HG03060 (cell line): ENCODE measurements around the gene DNAAF8.

Experiments
- ATAC-seq: cut with Tn5 transposase; IDR thresholded peaks from one replicate; pipeline ENCODE4 v1.9.1; 2021; ENCODE audit warnings: low read depth, moderate number of reproducible peaks; ENCODE audit not compliant: unreplicated experiment

DNAAF8 gene

DNA sequence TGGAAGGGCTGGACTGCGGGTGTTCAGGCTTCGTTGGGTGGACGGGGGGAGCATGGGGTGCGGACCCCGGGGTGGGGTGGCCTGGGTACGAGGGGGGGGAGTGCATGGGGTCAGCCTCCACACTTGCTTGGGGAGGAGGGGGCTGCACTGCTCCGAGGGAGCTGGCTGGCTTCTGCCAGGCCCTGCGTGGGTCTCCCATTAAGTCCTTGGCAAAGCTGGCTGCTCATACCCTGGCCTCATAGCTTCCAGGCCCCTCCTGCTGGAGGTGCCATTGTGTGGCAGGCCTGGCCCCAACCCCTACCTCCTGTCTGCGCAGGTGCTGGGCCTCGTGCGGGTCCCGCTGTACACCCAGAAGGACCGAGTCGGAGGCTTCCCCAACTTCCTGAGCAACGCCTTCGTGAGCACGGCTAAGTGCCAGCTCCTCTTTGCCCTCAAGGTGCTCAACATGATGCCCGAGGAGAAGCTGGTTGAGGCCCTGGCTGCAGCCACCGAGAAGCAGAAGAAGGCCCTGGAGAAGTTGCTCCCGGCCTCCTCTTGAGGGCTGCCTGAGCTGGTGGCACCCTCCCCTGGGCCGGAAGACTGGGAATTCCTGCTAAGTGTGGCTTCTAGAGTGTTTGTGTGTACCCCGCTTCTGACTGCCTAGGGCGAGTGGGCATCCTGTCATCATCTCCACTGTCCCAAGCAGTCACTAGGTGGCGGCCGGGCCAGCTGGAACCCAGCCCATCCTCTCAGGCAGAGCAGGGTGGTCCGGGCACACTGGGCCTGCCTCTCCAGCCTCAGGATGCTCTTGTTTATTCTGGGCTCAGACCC is 39.5 kb upstream of the DNAAF8 start:
- ATAC-seq = no peak

- no peak for ATAC-seq
Observed at GRCh38 chr16:4695473-4696171, 38.7 kb upstream of the DNAAF8 start.

GRCh38 chr16:4696172-4696904 is 38.0 kb upstream of the DNAAF8 start:
- ATAC-seq = no peak

GRCh38 chr16:4696905-4697847 is 37.2 kb upstream of the DNAAF8 start:
- no peak for ATAC-seq

GRCh38 chr16:4697848-4698291 is 36.5 kb upstream of the DNAAF8 start:
- ATAC-seq = no peak

DNA sequence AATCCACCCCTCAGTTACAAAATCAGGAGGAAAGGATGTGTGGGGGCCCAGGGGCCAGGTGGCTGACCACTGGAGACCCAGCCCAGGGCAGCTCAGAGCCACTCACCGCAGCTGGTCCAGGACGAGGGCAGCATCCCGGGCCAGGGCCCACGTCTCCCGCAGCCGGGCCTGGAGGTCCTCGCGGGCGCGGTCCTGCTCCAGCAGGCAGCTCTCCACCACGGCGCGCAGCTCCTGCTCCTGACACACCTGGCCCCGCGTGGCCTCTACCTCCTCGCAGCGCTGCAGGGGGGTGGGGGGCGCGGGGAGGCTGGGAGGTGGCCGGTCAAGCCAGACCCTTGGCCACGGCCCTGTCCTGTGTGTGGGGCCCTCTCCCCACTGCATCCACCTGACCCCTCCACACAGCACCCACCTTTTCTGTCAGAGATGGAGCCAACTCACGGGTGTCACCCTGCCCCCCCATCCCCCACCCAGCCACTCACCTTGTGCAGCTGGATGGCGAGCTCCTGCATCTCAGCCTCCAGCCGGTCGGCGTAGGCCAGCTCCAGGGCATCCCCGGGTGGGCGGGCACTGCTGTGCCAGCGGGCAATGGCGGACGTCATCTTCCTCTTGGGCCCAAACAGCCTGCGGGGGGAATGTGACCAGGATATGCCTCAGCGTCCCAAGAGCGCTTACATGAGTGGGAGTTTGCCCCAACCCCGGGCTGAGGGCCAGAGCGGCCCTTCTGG is 35.9 kb upstream of the DNAAF8 start:
- ATAC-seq = no peak

- no peak for ATAC-seq
Observed at GRCh38 chr16:4699046-4699556, 35.2 kb upstream of the DNAAF8 start.

DNA sequence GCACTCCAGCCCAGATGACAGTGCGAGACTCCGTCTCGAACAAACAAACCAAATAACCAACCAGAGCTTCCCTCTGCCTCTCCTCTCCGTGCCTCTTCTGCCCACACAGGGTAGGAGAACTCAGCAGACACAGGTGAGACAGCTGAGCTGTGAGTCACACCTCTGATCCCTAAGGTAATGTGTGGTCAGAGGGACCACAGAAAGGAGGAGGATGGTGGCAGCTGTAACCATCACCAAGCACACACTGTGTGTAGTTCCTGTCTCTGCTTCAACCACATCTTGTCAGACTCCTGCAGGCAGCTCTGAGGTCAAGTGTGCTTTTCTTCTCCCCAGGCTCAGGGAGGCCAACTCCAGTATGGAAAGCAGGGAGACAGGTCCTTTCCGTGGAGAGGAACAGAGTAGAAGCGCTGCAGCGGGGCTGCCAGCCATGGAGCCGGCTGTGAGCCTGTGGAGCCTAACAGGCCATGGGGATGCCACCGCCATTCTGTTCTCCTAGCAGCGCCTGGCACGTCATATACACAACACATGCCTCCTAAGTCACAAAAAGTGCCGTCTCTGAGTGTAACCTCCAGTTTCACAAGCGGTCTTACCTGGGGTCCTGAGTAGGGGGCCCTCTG is 33.8 kb upstream of the DNAAF8 start:
- no peak for ATAC-seq

DNA sequence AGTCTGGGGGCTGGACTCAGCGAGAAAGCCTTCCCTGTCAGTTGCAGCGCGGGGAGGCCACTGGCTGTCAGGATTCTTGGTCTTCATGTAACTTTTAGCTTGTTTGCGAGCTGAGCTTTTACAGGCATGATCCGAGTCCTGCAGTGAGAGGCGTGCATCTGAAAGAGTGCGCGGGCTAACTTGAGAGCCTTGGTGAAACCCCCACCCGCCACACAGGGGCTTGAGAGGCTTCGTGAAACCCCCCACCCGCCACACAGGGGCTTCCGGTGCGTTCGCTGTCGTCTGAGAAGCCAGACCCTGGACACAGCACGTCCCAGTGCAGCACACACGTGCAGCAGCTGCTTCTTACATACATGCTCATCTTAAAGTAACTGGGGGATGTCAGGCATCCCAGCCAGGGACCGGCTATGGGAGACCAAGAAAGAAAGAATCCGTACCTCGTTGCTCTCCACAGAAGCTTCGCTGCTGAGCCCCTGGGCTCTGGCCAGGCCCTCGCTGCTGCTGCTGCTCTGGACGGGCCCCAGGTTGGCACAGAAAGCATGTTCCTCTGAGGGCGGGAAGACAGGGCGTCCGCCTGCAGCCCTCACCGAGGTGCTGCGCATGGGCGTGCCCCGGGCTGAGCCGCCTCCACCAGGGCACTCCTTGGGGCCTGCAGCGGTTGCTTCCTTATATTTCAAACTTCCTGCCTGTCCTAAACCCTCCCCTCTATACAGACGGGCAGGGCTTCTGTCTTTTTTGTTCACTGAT is 33.2 kb upstream of the DNAAF8 start:
- ATAC-seq = no peak

DNA sequence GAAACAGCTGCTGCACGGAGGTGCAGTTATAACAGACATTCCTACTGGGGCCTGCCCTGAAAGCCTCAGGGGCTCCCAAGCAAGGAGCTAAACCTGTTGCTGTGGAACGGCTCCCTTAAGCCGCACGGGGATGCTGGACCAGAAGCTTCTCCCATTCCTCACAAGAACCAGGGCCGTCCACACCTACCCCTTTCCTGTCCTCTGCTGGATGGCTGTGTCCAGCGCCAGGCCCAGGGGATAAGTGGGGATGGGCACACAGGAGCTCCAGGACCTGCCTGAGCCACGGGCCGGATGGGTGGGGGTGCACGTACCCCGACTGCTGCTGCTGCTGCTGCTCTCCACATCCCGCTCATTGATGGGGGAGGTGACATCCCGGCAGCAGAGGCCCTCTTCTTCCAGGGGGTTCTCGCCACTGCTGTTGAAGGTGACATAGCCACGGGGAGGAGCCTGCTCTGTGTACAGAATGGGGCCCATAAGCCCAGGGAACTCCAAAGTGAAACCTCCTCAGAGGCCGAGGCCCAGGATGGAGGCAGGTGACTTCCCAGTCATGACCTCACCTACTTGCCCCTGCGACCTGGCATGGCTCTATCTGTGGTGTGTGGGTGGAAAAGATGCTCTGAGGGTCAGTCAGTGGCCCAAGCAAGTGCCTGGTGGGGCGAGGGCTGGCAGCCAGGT is 32.4 kb upstream of the DNAAF8 start:
- no peak for ATAC-seq

GRCh38 chr16:4702466-4702808 is 31.9 kb upstream of the DNAAF8 start:
- no peak for ATAC-seq

GRCh38 chr16:4703906-4704305 is 30.4 kb upstream of the DNAAF8 start:
- ATAC-seq = no peak

- ATAC-seq = no peak
Observed at GRCh38 chr16:4704491-4704890, 29.8 kb upstream of the DNAAF8 start.

DNA sequence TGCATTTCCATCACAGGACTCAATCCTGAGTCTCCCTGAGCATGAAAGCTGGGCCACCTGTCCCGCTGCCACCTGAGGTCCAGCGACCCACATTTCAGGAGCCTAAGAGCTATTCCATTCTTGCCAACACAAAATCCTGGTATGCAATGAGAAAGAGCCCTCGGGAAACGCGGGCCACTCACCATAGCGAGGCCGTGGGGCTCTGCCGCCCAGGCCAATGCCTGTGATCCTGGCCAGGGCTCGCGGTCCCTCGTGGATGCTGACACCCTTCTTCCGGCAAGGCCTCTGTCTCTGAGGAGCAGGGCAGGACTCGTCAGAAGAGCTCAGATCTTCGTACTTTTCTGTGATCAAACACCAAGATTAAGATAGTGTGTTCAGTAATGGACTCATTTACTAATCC is 29.4 kb upstream of the DNAAF8 start:
- ATAC-seq = no peak

DNA sequence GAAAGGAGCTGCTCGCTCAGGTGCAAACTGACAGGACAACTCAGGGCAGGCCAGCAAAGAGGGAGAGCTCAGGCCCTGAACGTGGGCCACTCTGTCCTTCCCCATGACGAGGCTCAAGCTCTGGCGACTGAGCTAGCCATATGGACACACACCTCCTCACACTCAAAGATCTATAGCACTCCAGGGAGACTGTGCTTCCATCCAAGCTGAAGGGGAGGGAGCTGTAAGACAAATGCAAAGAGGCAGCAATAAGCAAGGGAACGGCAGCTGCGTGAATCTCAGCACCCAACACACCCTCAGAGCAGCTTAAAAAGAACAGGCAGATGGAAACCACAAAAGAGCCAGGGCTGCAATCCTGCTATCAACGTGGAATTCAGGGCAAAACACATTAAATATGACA is 27.5 kb upstream of the DNAAF8 start:
- ATAC-seq = no peak

DNA sequence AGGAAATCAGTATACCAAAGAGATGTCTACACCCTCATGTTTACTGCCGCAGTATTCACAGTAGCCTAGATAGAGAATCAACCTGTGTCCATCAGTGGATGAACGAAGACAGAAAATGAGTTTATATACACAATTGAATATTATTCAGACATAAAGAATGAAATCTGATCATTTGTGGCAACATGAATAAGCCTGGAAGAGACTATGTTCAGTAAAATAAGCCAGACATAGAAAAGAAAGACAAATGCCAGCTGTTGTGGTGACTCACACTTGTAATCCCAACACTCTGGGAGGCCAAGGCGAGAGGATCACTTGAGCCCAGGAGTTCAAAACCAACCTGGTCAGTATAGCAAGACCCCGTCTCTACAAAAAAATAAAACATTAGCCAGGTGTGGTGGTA is 24.9 kb upstream of the DNAAF8 start:
- no peak for ATAC-seq

- ATAC-seq = no peak
Observed at GRCh38 chr16:4713663-4714501, 20.5 kb upstream of the DNAAF8 start.
